SIG-M5 treated with dmso at 0.1 percent for 504 hours (cell line): ENCODE results near the gene CARNS1.
"Not testable (repeated sequence)": the region's sequence is repeated elsewhere in the genome, so short reads cannot be mapped to it uniquely, and the experiment has no call there.

Source experiments
- DNase-seq: peaks from one replicate; lab custom pipeline; 2025; ENCODE audit not compliant: unreplicated experiment; lab: John Stamatoyannopoulos, UW

Gene CARNS1

GRCh38 chr11:67396587-67397389 lies 18.7 kb upstream of the CARNS1 start:
- DNase-seq = no peak

- no peak for DNase-seq
These were observed 17.9 kb upstream of the CARNS1 start for GRCh38 chr11:67397536-67397935.

DNA sequence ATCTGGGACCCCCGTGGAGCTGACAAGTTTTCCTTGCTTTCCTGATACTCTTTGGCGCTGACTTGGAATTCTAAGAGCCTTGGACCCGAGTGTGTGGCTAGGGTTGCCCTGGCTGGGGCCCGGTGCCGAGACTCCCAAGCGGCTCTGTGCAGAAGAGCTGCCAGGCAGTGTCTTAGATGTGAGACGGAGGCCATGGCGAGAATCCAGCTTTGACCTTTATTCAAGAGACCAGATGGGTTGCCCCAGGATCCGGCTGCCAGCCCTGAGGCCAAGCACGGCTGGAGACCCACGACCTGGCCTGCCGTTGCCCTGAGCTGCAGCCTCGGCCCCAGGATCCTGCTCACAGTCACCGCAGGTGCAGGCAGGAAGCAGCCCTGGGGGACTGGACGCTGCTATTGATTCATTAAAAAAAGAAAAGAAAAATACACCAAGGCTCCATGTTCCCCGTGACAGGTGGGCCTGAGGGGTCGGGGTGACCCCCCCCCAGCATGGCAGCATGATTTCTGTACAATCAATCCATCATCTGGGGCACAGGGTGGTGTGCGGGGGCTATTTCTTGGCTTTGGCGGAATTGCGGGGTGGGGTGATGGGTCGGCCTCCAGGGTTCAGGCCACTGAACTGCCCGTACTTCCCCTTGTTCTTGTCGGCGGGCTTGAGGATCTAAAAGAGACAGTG lies 17.4 kb upstream of the CARNS1 start:
- no peak for DNase-seq

- no peak for DNase-seq
These were observed 16.6 kb upstream of the CARNS1 start for GRCh38 chr11:67398661-67399563.

GRCh38 chr11:67400251-67400941 lies 15.1 kb upstream of the CARNS1 start:
- DNase-seq = no peak

GRCh38 chr11:67400942-67401494 lies 14.5 kb upstream of the CARNS1 start:
- no peak for DNase-seq

- peak; percentile 90 for DNase-seq
These were observed 13.8 kb upstream of the CARNS1 start, which contains the start of gene PPP1CA for GRCh38 chr11:67401495-67402191. PPP1CA (minus strand) TSS chr11:67401858; CDS start chr11:67401782, 76 bp downstream.

- DNase-seq = not testable (repeated sequence)
These were observed 13.2 kb upstream of the CARNS1 start for GRCh38 chr11:67402192-67402839.

DNA sequence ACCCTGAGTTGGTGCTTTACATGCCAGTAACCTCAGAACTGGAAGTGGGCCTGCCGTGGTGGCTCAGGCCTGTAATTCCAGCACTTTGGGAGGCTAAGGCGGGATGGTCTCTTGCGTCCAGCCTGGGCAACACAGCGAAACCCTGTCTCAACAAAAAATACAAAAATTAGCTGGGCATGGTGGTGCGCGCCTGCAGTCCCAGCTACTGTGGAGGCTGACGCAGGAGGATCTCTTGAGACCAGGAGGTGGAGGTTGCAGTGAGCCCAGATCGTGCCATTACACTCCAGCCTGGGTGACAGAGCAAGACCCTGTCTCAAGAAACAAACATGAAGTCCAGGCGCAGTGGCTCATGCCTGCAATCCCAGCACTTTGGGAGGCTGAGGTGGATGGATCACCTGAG lies 12.4 kb upstream of the CARNS1 start:
- not testable (repeated sequence) for DNase-seq

DNA sequence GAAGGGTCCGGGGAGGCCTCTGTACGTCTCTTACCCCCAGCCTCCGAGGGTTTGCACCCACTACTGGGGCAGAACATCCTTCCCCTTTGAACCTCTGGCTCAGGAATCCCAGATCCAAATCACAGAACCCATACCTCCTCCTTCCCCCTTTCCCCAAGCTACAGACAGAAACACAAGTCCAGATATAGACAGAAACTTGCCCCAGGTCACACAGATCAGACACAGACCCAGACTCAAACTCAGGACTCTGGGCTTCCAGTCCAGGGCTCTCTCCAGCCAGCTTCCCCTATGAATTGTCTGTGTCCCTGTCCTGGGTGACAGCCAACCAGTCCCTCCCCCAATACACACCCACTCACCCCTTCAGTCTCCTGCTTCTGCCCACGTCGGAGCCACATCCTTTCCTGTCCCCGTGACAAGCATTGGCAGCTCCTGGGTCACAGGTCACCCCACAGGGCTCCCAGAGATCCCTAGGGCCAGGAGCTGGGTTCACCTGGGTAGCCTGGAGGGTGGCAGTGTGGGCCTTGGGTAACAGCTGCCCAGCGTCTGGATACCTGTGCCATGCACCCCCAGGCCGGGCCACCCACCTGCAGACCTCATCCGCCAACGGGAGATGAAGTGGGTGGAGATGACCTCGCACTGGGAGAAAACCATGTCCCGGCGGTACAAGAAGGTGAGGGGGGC lies 10.8 kb upstream of the CARNS1 start:
- no peak for DNase-seq

DNA sequence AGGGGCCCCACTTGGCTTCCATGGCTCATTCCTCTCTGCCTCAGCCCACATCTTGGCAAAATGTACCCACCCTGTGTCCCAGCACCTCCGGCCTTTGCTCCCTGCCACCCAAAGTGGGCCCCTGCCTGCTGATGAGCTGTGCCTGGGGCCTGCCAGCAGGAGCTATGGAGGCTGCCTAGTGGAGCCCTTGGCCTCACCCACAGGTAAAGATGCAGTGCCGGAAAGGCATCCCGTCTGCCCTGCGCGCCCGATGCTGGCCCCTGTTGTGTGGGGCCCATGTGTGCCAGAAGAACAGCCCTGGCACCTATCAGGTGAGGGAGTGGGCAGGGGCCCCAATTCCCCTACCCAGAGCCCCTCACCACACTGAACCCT lies 10.3 kb upstream of the CARNS1 start:
- DNase-seq = no peak

- DNase-seq = no peak
These were observed 9.7 kb upstream of the CARNS1 start for GRCh38 chr11:67405688-67406339.

DNA sequence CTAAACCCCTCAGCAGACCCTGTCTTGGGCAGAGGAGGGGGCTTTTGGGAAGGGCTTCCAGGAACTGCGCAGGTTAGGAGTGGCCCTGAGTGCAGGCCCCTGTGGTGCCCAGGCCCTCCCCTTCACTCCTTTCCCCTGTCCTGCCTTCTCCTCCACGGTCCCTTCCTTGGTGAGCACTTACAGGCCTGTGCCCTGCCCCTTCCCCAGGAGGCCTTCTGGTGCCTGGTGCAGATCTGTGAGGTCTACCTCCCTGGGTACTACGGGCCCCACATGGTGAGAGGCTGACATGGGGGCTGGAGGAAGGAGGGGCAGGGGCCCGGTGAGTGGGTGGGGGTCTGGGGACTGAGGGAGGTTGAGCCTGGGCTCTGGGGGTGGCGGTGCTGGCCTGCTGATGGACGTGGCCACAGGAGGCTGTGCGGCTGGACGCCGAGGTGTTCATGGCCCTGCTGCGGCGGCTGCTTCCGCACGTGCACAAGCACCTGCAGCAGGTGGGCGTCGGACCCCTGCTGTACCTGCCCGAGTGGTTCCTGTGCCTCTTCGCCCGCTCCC lies 9.0 kb upstream of the CARNS1 start:
- DNase-seq = no peak

- no peak for DNase-seq
These were observed 8.3 kb upstream of the CARNS1 start for GRCh38 chr11:67406969-67407687.

DNA sequence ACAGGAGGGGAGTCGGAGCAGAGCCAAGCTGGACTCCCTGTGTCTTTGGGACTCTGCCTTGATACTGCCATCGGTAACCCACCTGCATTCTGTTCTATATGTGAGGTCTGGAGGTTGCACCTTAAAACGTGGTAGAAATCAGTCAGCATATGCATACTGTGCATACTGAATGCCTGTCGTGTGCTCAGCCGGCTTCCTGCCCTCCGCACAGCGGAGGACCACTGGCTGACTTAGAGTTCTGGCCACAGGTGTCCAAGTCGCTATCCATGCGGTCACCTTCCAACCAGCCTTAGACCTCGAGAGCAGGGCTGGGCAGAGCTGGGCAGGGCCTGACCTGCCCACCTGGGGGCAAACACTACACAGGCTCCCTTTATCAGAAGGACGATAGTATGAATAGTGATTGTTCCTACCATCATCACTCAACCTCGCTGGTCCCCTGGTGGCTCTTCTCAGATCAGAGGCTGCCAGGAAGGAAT lies 7.8 kb upstream of the CARNS1 start:
- DNase-seq = no peak

- no peak for DNase-seq
These were observed 6.9 kb upstream of the CARNS1 start for GRCh38 chr11:67408437-67409200.

DNA sequence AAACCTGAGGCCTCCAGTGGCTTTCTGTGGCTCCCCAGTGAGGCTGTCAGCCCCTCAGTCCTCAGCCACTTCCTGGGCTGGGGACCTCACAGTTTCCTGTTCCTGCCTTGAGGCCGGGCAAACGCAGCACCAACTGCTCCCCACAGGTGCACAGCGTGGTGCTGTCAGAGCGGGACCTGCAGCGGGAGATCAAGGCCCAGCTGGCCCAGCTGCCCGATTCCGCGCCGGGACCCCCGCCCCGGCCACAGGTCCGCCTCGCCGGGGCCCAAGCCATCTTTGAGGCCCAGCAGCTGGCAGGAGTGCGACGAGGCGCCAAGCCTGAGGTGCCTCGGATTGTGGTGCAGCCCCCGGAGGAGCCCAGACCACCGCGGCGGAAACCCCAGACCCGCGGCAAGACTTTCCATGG lies 6.2 kb upstream of the CARNS1 start:
- no peak for DNase-seq
